HG03095 (cell line): ENCODE measurements around the gene IRX3.

Experiments
- ATAC-seq: cut with Tn5 transposase; IDR thresholded peaks from one replicate; pipeline ENCODE4 v1.9.1; 2021; ENCODE audit warnings: moderate library complexity; ENCODE audit not compliant: unreplicated experiment

The IRX3 gene

GRCh38 chr16:54286366-54287130, at the start of gene IRX3:
IRX3 (minus strand) TSS chr16:54286787; CDS start chr16:54286050, 737 bp downstream.
- no peak for ATAC-seq

DNA sequence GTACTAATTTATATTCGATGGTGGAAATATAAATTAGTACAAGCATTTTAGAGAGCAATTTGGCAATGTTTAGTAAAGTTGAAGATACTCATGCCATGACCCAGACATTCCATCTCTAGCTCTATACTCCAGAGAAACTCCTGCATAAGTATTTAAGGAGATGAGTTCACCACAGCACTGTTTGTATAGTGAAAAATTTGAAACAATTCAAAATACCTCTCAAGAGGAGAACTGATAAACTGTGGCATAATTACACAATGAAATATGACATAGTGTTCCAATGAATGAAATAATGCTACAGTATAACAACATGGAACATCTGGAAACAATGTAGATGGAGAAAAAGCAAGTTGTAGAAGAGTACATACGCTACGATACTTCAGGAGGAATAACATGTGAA, 48.6 kb upstream of the IRX3 start:
- no peak for ATAC-seq

DNA sequence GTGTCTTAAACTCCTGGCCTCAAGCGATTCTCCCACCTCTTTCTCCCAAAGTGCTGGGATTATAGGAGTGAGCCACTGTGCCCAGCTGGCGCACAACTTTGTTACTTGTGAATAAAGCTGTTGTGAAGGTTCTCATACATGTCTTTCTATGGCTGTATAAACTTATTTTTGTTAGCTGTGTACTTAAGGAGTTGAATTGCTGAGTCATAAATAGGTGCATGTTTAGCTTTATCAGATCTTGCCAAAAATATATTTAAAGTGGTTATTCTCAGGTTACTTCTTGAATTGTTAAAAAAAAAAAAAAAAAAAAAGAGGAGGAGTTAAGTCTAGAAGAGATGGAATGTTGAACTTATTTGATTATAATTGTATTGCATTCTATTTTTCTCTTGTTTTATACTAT, 47.6 kb upstream of the IRX3 start:
- ATAC-seq = no peak

GRCh38 chr16:54331241-54332002, 44.8 kb upstream of the IRX3 start:
- no peak for ATAC-seq

GRCh38 chr16:54327609-54328008, 41.0 kb upstream of the IRX3 start:
- no peak for ATAC-seq

- ATAC-seq = no peak
Observed at GRCh38 chr16:54326266-54326662, 39.7 kb upstream of the IRX3 start.

- no peak for ATAC-seq
Observed at GRCh38 chr16:54325616-54326265, 39.2 kb upstream of the IRX3 start.

DNA sequence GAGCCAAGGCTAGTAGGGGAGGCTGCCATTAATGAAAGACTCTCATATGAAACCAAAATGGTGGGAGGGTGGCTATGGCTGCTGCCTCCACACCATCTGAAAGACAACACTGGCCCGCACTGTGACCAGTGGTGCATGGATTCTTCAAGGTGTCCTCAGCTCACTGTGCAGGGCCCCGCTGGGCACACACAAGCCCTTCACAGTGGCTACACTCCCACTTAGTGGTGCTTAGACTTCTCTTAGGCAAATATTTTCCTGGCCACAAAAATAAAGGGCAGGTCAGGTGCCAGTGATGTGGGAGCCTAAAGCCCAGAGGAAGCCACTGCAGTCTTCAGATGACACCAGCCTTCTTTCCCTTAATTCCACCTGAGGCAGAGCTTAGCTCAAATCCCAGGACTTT, 38.1 kb upstream of the IRX3 start:
- ATAC-seq = no peak

DNA sequence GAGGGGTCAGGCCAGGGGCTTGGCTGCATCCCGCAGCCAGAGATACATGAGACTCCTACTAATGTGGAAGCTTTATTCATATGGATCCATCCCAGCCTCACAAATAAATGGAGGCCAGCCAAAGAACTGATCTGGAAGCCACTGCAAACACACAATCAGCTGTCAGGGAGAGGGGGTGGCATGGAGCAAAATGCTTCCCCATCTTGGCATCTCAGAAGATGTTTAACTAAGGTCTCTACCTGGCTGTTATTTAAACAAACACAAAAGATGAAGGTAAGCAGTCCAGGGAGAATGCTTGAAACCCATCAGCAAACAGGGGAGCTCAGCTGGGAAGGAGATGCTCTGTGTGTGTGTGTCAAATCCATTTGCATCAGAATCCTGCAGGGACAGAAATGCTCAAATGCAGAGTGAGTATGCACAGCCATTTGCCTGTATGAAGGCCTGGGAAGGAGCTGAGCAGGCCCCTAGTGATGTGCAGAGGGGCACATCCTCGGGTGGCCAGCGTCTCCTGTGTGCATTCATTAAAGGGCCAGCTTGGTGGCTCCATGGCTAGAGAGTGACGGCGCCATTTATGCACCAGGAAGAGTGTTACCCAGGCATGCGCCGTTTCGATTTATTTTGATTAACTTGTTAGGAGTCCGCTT, 34.2 kb upstream of the IRX3 start:
- ATAC-seq = no peak

DNA sequence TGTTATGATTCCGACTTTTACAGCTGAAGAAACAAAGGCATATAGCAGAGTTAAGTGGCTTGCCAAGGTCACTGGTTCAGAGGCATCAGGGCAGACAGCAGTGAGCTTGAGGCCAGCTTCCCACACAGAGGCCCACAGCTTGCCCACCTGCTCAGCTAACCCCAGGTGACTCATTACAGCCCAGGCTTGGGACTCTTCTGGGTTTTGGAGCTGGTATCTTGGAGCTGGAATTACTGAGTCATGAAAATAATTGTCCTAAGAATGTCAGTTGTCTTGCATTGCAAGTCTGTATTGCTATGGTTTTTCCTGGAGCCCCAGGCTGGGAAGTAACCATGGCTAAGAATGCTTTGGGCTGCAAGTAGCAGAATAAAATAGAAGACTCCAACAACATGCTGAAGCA, 32.4 kb upstream of the IRX3 start:
- ATAC-seq = no peak

- ATAC-seq = no peak
Observed at GRCh38 chr16:54317101-54317611, 30.6 kb upstream of the IRX3 start.

GRCh38 chr16:54316095-54316889, 29.7 kb upstream of the IRX3 start:
- no peak for ATAC-seq

- ATAC-seq = no peak
Observed at GRCh38 chr16:54313789-54314188, 27.2 kb upstream of the IRX3 start.

DNA sequence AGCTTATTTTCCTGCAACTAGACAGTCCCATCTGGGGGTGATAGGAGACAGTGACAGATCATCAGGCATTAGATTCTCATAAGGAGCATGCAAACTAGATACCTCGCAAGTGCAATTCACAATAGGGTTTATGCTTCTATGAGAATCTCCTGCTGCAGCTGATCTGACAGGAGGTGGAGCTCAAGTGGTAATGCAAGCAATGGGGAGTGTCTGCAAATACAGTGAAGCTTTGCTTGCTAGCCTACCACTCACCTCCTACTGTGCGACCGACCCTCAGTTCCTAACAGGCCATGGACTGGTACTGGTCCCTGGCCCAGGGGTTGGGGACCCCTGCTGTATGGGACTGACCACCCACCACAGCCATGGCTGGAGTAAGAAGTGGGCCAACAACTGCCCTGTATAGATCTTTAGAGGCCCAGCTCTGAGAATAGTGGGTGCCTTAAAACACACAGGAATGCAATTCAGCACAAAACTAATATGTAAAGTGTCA, 26.0 kb upstream of the IRX3 start:
- no peak for ATAC-seq

GRCh38 chr16:54309341-54309740, 22.8 kb upstream of the IRX3 start:
- ATAC-seq = no peak

- no peak for ATAC-seq
Observed at GRCh38 chr16:54305080-54305479, 18.5 kb upstream of the IRX3 start.

- ATAC-seq = no peak
Observed at GRCh38 chr16:54303613-54304012, 17.0 kb upstream of the IRX3 start.

GRCh38 chr16:54297154-54297553, 10.6 kb upstream of the IRX3 start:
- no peak for ATAC-seq

GRCh38 chr16:54296543-54296942, 10.0 kb upstream of the IRX3 start:
- no peak for ATAC-seq
